ENCODE data around the gene CSRNP3. TPM values are rescaled to one million over a fixed set of nuclear protein-coding genes. Genes with fewer than 3 reads are reported as not detected.

The CSRNP3 gene
- total RNA-seq, 1 experiment from 2014 or later = 39.5 TPM

- no peaks in the 10 kb centered on the region for H3K9me3 ChIP-seq (ENCODE audit: low read depth, low read length, poor library complexity, severe bottlenecking)
- no peaks in the 10 kb centered on the region for H3K36me3 ChIP-seq (ENCODE audit: insufficient read depth, low read length, poor library complexity, severe bottlenecking)
- TF ChIP-seq EZH2 (IDR thresholded peaks at IDR 0.05; ENCODE audit: borderline replicate concordance, low read depth, low read length, poor library complexity, severe bottlenecking) (no peak), CTCF (conservative IDR thresholded peaks at IDR 0.05; ENCODE audit: low read depth, low read length) (no peak)
- H3K4me3 ChIP-seq (ENCODE audit: low read depth, low read length, poor library complexity, severe bottlenecking) = peak overlapping the region; percentile 59
- DNase-seq (ENCODE audit: low spot score) = peak; percentile 30
- peaks cover 63% of the 10 kb centered on the region for H3K4me1 ChIP-seq (ENCODE audit: insufficient read depth, low read length, poor library complexity, severe bottlenecking)
- BruUV-seq (replicated peaks) = no TSS peak
- ChIA-PET POLR2A (ENCODE audit: low non-redundant PET) (no interaction called here), CTCF (no interaction called here)
- intact Hi-C loops (cut with micrococcal nuclease; ENCODE audit: unreplicated experiment) = loop anchor here (5.0 kb wide), 1 partner anchor 71 kb away; no protein-coding TSS in a partner anchor
- H3K27ac ChIP-seq (ENCODE audit: low read depth, low read length, poor library complexity, severe bottlenecking) = peak overlapping the region; percentile 38
- no peaks in the 10 kb centered on the region for H3K27me3 ChIP-seq (replicated peaks; ENCODE audit: insufficient read depth, low read depth, low read length, poor library complexity)
Measured at GRCh38 chr2:165472922-165473321, 3.4 kb downstream of the CSRNP3 start.

DNA sequence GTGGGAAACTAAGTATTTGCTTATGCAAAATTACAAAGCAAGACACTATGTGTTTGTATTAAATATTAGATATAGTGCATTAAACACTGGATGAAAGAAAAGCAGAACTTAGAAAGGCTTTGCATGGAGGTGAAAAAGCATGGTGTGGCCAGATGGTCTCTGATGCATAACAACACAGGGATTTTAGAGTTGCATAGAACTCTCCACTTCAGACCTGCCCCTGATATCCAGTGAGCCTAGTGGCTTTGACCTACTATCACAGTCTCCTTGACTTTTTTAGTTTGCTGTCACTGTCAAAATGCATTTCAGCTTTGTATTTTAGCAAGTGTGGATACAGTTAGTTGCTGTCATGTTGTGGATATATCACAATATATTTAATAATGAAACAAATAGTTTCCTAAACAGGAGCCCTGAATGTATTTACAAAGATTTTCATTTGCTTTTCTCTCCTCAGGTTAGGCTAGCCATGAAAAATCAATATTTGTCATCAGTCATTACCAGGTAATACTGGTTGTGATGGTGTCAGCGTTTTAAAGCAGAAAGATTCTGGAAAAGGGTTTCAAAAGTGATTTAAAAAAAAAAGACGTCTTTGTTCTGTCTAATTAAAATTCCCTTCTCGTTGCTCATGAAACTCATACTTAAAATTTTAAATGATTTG, 5.2 kb downstream of the CSRNP3 start:
- no peaks in the 10 kb centered on the region for H3K36me3 ChIP-seq (ENCODE audit: insufficient read depth, low read length, poor library complexity, severe bottlenecking)
- TF ChIP-seq CTCF (conservative IDR thresholded peaks at IDR 0.05; ENCODE audit: low read depth, low read length) (no peak), EZH2 (IDR thresholded peaks at IDR 0.05; ENCODE audit: borderline replicate concordance, low read depth, low read length, poor library complexity, severe bottlenecking) (no peak)
- POLR2A ChIA-PET (ENCODE audit: low non-redundant PET) = no interaction called here
- intact Hi-C loops (cut with micrococcal nuclease; ENCODE audit: unreplicated experiment) = loop anchor here (5.0 kb wide), 1 partner anchor 72 kb away; no protein-coding TSS in a partner anchor
- DNase-seq (ENCODE audit: low spot score) = peak; percentile 25
- BruUV-seq (replicated peaks) = no TSS peak
- H3K4me1 ChIP-seq (ENCODE audit: insufficient read depth, low read length, poor library complexity, severe bottlenecking) = peaks cover 49% of the 10 kb centered on the region
- no peaks in the 10 kb centered on the region for H3K27me3 ChIP-seq (replicated peaks; ENCODE audit: insufficient read depth, low read depth, low read length, poor library complexity)
- H3K4me3 ChIP-seq (ENCODE audit: low read depth, low read length, poor library complexity, severe bottlenecking) = no peak overlapping the region
- CTCF ChIA-PET = no interaction called here
- peak overlapping the region; percentile 48 for H3K27ac ChIP-seq (ENCODE audit: low read depth, low read length, poor library complexity, severe bottlenecking)
- no peaks in the 10 kb centered on the region for H3K9me3 ChIP-seq (ENCODE audit: low read depth, low read length, poor library complexity, severe bottlenecking)

GRCh38 chr2:165475277-165476004, 5.9 kb downstream of the CSRNP3 start:
- no peaks in the 10 kb centered on the region for H3K9me3 ChIP-seq (ENCODE audit: low read depth, low read length, poor library complexity, severe bottlenecking)

More at GRCh38 chr2:165475277-165476004, 5.9 kb downstream of the CSRNP3 start:
- intact Hi-C loops (cut with micrococcal nuclease; ENCODE audit: unreplicated experiment) = no loop called here
- H3K4me1 ChIP-seq (ENCODE audit: insufficient read depth, low read length, poor library complexity, severe bottlenecking) = peaks cover 49% of the 10 kb centered on the region
- DNase-seq (ENCODE audit: low spot score) = no peak
- H3K4me3 ChIP-seq (ENCODE audit: low read depth, low read length, poor library complexity, severe bottlenecking) = no peak overlapping the region
- no peaks in the 10 kb centered on the region for H3K36me3 ChIP-seq (ENCODE audit: insufficient read depth, low read length, poor library complexity, severe bottlenecking)
- H3K27ac ChIP-seq (ENCODE audit: low read depth, low read length, poor library complexity, severe bottlenecking) = peak overlapping the region; percentile 48
- BruUV-seq (replicated peaks) = no TSS peak
- ChIA-PET POLR2A (ENCODE audit: low non-redundant PET) (no interaction called here), CTCF (no interaction called here)
- TF ChIP-seq CTCF (conservative IDR thresholded peaks at IDR 0.05; ENCODE audit: low read depth, low read length) (no peak), EZH2 (IDR thresholded peaks at IDR 0.05; ENCODE audit: borderline replicate concordance, low read depth, low read length, poor library complexity, severe bottlenecking) (no peak)
- no peaks in the 10 kb centered on the region for H3K27me3 ChIP-seq (replicated peaks; ENCODE audit: insufficient read depth, low read depth, low read length, poor library complexity)
